Esophagus muscularis mucosa (tissue), 4 donors: ENCODE results near the gene ZNF239.

Experiments
- EP300 ChIP-seq: sonication (generic); formaldehyde crosslinking; IDR thresholded peaks from one replicate; pipeline ENCODE4 v1.6.1; 2017; ENCODE audit warnings: antibody characterized with exemption
- POLR2A ChIP-seq: fragments of 450-650 bp; IDR thresholded peaks from one replicate; pipeline ENCODE4 v1.6.1; 2017; ENCODE audit warnings: antibody characterized with exemption, moderate library complexity, mild to moderate bottlenecking, low read depth
- TF ChIP-seq, protein P1 (sequence below), 3 experiments: fragments of 200-600 bp in 2 of 3; fragments of 450-650 bp in 1 of 3; sonication (generic) in 2 of 3; IDR thresholded peaks; one replicate each; pipeline ENCODE4 v1.5.1; 2017 to 2019; ENCODE audit warnings: antibody characterized with exemption in 3 of 3, mild to moderate bottlenecking in 2 of 3, moderate library complexity in 1 of 3

GRCh38 chr10:43585981-43586729, 11.7 kb upstream of the ZNF239 start:
- TF ChIP-seq EP300 (no peak), POLR2A (no peak)
- TF ChIP-seq, protein P1, sequence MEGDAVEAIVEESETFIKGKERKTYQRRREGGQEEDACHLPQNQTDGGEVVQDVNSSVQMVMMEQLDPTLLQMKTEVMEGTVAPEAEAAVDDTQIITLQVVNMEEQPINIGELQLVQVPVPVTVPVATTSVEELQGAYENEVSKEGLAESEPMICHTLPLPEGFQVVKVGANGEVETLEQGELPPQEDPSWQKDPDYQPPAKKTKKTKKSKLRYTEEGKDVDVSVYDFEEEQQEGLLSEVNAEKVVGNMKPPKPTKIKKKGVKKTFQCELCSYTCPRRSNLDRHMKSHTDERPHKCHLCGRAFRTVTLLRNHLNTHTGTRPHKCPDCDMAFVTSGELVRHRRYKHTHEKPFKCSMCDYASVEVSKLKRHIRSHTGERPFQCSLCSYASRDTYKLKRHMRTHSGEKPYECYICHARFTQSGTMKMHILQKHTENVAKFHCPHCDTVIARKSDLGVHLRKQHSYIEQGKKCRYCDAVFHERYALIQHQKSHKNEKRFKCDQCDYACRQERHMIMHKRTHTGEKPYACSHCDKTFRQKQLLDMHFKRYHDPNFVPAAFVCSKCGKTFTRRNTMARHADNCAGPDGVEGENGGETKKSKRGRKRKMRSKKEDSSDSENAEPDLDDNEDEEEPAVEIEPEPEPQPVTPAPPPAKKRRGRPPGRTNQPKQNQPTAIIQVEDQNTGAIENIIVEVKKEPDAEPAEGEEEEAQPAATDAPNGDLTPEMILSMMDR (IDR thresholded peaks at IDR 0.05): no peak
